ENCODE results near the gene LYZL1. TPM values are rescaled to one million over a fixed set of nuclear protein-coding genes. Genes with fewer than 3 reads are reported as not detected.

The LYZL1 gene
- total RNA-seq, 1 experiment from 2014 or later = not detected

GRCh38 chr10:29323367-29323766, 34.5 kb downstream of the LYZL1 start (continued):
- TF ChIP-seq ZNF281 (CRISPR knock-in tag; IDR thresholded peaks at IDR 0.05) = no peak

- ATAC-seq (no peak), DNase-seq (ENCODE audit: low spot score) (no peak)
- H3K27ac Mint-ChIP-seq = no peak overlapping the region
- H3K36me3 Mint-ChIP-seq = no peaks in the 10 kb centered on the region
- ChIA-PET POLR2A (no interaction called here), CTCF (interaction anchor here (1.1 kb wide), 1 partner anchor 20 kb away, joined by 6 read pairs; no protein-coding TSS in a partner anchor)
- no peaks in the 10 kb centered on the region; the same call in 1 of the 2 replicates for H3K27me3 Mint-ChIP-seq (ENCODE audit: low read depth)
- H3K4me3 Mint-ChIP-seq = no peak overlapping the region
- H3K9me3 Mint-ChIP-seq = no peaks in the 10 kb centered on the region
- peaks cover 25% of the 10 kb centered on the region for H3K4me1 Mint-ChIP-seq
- no peak for TF ChIP-seq PRDM15 (CRISPR knock-in tag; IDR thresholded peaks at IDR 0.05)
- TF ChIP-seq GABPB1 (CRISPR knock-in tag; IDR thresholded peaks at IDR 0.05) = no peak
- TF ChIP-seq ZNF281 (CRISPR knock-in tag; IDR thresholded peaks at IDR 0.05) = no peak
- TF ChIP-seq, protein P1, sequence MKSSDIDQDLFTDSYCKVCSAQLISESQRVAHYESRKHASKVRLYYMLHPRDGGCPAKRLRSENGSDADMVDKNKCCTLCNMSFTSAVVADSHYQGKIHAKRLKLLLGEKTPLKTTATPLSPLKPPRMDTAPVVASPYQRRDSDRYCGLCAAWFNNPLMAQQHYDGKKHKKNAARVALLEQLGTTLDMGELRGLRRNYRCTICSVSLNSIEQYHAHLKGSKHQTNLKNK (CRISPR knock-in tag; IDR thresholded peaks at IDR 0.05) = no peak
- TF ChIP-seq, protein P2, sequence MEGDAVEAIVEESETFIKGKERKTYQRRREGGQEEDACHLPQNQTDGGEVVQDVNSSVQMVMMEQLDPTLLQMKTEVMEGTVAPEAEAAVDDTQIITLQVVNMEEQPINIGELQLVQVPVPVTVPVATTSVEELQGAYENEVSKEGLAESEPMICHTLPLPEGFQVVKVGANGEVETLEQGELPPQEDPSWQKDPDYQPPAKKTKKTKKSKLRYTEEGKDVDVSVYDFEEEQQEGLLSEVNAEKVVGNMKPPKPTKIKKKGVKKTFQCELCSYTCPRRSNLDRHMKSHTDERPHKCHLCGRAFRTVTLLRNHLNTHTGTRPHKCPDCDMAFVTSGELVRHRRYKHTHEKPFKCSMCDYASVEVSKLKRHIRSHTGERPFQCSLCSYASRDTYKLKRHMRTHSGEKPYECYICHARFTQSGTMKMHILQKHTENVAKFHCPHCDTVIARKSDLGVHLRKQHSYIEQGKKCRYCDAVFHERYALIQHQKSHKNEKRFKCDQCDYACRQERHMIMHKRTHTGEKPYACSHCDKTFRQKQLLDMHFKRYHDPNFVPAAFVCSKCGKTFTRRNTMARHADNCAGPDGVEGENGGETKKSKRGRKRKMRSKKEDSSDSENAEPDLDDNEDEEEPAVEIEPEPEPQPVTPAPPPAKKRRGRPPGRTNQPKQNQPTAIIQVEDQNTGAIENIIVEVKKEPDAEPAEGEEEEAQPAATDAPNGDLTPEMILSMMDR (IDR thresholded peaks at IDR 0.05) = no peak
- no peak for TF ChIP-seq GTF2I (CRISPR knock-in tag; conservative IDR thresholded peaks at IDR 0.05)
- TF ChIP-seq ESRRA (CRISPR knock-in tag; IDR thresholded peaks at IDR 0.05; ENCODE audit: borderline replicate concordance) = no peak
- no peak for TF ChIP-seq TCF7 (CRISPR knock-in tag; IDR thresholded peaks at IDR 0.05; ENCODE audit: low read depth)
These were observed 35.5 kb downstream of the LYZL1 start for GRCh38 chr10:29324220-29324841.

- Mint-ChIP-seq H3K27ac (no peak overlapping the region), H3K4me1 (peaks cover 19% of the 10 kb centered on the region), H3K9me3 (0 out of 2 replicates have a peak, but pooled peaks cover 7% of the 10 kb centered on the region), H3K36me3 (no peaks in the 10 kb centered on the region), H3K27me3 (ENCODE audit: low read depth) (no peaks in the 10 kb centered on the region), H3K4me3 (no peak overlapping the region)
- ATAC-seq (no peak), DNase-seq (ENCODE audit: low spot score) (no peak)
- CTCF ChIA-PET = no interaction called here
- POLR2A ChIA-PET = no interaction called here
- TF ChIP-seq PRDM15 (CRISPR knock-in tag; IDR thresholded peaks at IDR 0.05) = no peak
- TF ChIP-seq IRF1 (CRISPR knock-in tag; IDR thresholded peaks at IDR 0.05) = no peak
- TF ChIP-seq ATF1 (CRISPR knock-in tag; IDR thresholded peaks at IDR 0.05) = no peak
- TF ChIP-seq E2F1 (CRISPR knock-in tag; IDR thresholded peaks at IDR 0.05) = no peak
- no peak for TF ChIP-seq ETV6 (CRISPR knock-in tag; IDR thresholded peaks at IDR 0.05)
These were observed 37.4 kb downstream of the LYZL1 start for GRCh38 chr10:29326299-29326698.
